HEK293T (cell line): ENCODE measurements around the gene CENPM.

ENCODE experiments used
- ARNT ChIP-seq: fragments of 450-650 bp; IDR thresholded peaks from 2 replicates; pipeline ENCODE4 v1.6.1; 2017; ENCODE audit warnings: mild to moderate bottlenecking
- BHLHE40 ChIP-seq: fragments of 450-650 bp; IDR thresholded peaks from 2 replicates; pipeline ENCODE4 v1.6.1; 2016; ENCODE audit warnings: mild to moderate bottlenecking, moderate library complexity, borderline replicate concordance
- CTBP1 ChIP-seq: fragments of 450-650 bp; IDR thresholded peaks from 2 replicates; pipeline ENCODE4 v1.6.1; 2016; ENCODE audit warnings: borderline replicate concordance
- FOXA1 ChIP-seq: fragments of 450-650 bp; IDR thresholded peaks from 2 replicates; pipeline ENCODE4 v1.6.1; 2016; ENCODE audit warnings: mild to moderate bottlenecking
- FOXK2 ChIP-seq: fragments of 450-650 bp; IDR thresholded peaks from 2 replicates; pipeline ENCODE4 v1.6.1; 2016; ENCODE audit warnings: mild to moderate bottlenecking
- FOXM1 ChIP-seq: fragments of 450-650 bp; IDR thresholded peaks from 2 replicates; pipeline ENCODE4 v1.6.1; 2017; ENCODE audit warnings: mild to moderate bottlenecking, borderline replicate concordance
- HDGF ChIP-seq: fragments of 450-650 bp; IDR thresholded peaks from 2 replicates; pipeline ENCODE4 v1.6.1; 2017; ENCODE audit warnings: antibody characterized with exemption, borderline replicate concordance
- L3MBTL2 ChIP-seq: fragments of 450-650 bp; conservative IDR thresholded peaks from 2 replicates; pipeline ENCODE4 v1.6.1; 2016; ENCODE audit warnings: mild to moderate bottlenecking
- SP1 ChIP-seq: fragments of 450-650 bp; IDR thresholded peaks from 2 replicates; pipeline ENCODE4 v1.6.1; 2017
- ZNF384 ChIP-seq: fragments of 450-650 bp; IDR thresholded peaks from 2 replicates; pipeline ENCODE4 v1.6.1; 2016
- TF ChIP-seq, protein P1 (sequence below): fragments of 450-650 bp; IDR thresholded peaks from 2 replicates; pipeline ENCODE4 v1.6.1; 2016

DNA sequence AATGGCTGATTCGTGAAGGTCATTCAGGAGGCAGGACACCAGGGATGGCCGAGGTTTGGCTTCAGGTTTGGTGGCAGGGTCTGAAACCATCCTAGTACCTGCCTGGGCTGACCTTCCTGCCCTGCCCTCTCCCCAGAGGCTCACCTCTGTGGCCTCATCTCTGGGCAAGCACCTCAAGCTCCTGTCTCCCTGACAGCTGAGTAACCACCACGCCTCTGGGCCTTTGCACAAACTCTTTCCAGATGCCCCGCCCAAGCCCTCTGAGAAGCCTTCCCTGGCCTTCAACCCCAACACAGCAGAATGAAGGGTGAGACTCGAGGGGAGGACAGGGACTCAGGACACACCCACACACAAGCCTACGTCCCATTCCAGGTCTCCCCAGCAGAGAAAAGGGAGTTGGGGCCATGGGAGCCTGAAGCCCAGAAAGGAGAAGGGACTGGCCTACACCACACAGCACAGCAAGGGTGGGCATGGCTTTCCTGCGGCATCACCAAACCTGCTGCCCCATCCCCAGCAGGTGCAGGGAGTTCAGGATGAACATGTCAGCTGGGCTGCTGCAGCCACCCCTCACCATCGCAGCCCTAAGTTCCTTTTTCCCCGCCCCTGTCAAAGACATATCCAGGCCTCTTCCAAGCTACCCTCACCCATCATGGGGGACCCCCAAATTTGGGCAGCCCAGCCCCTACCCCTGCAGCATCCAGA, 34.5 kb downstream of the CENPM start:
- TF ChIP-seq HDGF (no peak), FOXK2 (no peak), FOXA1 (no peak), L3MBTL2 (no peak), ARNT (no peak), BHLHE40 (no peak), ZNF384 (no peak), FOXM1 (no peak), SP1 (no peak), CTBP1 (no peak)
- TF ChIP-seq, protein P1, sequence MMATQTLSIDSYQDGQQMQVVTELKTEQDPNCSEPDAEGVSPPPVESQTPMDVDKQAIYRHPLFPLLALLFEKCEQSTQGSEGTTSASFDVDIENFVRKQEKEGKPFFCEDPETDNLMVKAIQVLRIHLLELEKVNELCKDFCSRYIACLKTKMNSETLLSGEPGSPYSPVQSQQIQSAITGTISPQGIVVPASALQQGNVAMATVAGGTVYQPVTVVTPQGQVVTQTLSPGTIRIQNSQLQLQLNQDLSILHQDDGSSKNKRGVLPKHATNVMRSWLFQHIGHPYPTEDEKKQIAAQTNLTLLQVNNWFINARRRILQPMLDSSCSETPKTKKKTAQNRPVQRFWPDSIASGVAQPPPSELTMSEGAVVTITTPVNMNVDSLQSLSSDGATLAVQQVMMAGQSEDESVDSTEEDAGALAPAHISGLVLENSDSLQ = no peak
